Endodermal cell (in vitro differentiated cells): Measurements from ENCODE around the gene RXRA. TPM values are rescaled to one million over a fixed set of nuclear protein-coding genes. Genes with fewer than 3 reads are reported as not detected.

ENCODE experiments used
- DNase-seq: peaks from one replicate; pipeline ENCODE4 v3.0.0-alpha.2; 2017
- H3K27ac ChIP-seq: 2 replicates; pipeline ENCODE4 v1.5.1; 2013; ENCODE audit warnings: mild to moderate bottlenecking, low read depth, low read length, moderate library complexity
- H3K27me3 ChIP-seq: 2 replicates; pipeline ENCODE4 v1.6.1; 2013; ENCODE audit warnings: mild to moderate bottlenecking, low read length, moderate library complexity; ENCODE audit not compliant: insufficient read depth, control insufficient read depth, poor library complexity, severe bottlenecking
- H3K36me3 ChIP-seq: 2 replicates; pipeline ENCODE4 v1.7.0; 2013; ENCODE audit warnings: mild to moderate bottlenecking, low read length, moderate library complexity; ENCODE audit not compliant: control insufficient read depth, insufficient read depth
- H3K4me1 ChIP-seq: one replicate; pipeline ENCODE4 v1.7.0; 2013; ENCODE audit warnings: low read length; ENCODE audit not compliant: control insufficient read depth, insufficient read depth
- H3K4me3 ChIP-seq: 2 replicates; pipeline ENCODE4 v1.5.1; 2013; ENCODE audit warnings: mild to moderate bottlenecking, low read length, moderate library complexity
- H3K9ac ChIP-seq: 2 replicates; pipeline ENCODE4 v1.6.1; 2013; ENCODE audit warnings: mild to moderate bottlenecking, low read length, moderate library complexity; ENCODE audit not compliant: poor library complexity, severe bottlenecking; ENCODE audit errors: extremely low read depth
- H3K9me3 ChIP-seq: 2 replicates; pipeline ENCODE4 v1.6.1; 2013; ENCODE audit warnings: mild to moderate bottlenecking, low read length, moderate library complexity; ENCODE audit not compliant: control insufficient read depth
- H3K27ac Mint-ChIP-seq: 2 replicates; pipeline ENCODE4 v1.8.0; 2020; ENCODE audit warnings: mixed read lengths
- H3K27me3 Mint-ChIP-seq: 2 replicates; pipeline ENCODE4 v1.8.0; 2021; ENCODE audit warnings: mild to moderate bottlenecking, mixed read lengths; ENCODE audit not compliant: insufficient read depth
- H3K36me3 Mint-ChIP-seq: 2 replicates; pipeline ENCODE4 v1.8.0; 2020; ENCODE audit warnings: low read depth, mixed read lengths
- H3K4me1 Mint-ChIP-seq: 2 replicates; pipeline ENCODE4 v1.8.0; 2020; ENCODE audit warnings: mixed read lengths
- H3K4me3 Mint-ChIP-seq: 2 replicates; pipeline ENCODE4 v1.8.0; 2020; ENCODE audit warnings: mild to moderate bottlenecking, moderate library complexity, mixed read lengths
- H3K9me3 Mint-ChIP-seq: 2 replicates; pipeline ENCODE4 v1.8.0; 2020; ENCODE audit warnings: mild to moderate bottlenecking, mixed read lengths
- CTCF ChIP-seq: fragments of 200-600 bp; sonication (generic); conservative IDR thresholded peaks from 2 replicates; pipeline ENCODE4 v1.5.0; 2021; ENCODE audit warnings: antibody characterized with exemption, mild to moderate bottlenecking
- WGBS, 2 experiments: methylation state at CpG; one replicate each; pipeline versions ENCODE4 v1.1.5 to v1.1.7; 2013; ENCODE audit warnings: missing lambda C conversion rate in 2 of 2, mixed read lengths in 1 of 2; ENCODE audit not compliant: insufficient coverage in 1 of 2, insufficient read length in 1 of 2; 5-methylcytosine and 5-hydroxymethylcytosine counted together
- total RNA-seq, 2 donors: library from RNA; stranded (reverse); fragmentation: NEBNext Ultra II Directional in 1 of 2; extraction: Animal tissue kit (Norgen Biotek cat#: 25700) in 1 of 2; gene quantifications; 2 replicates in 1 of 2; 3 replicates in 1 of 2; pipeline ENCODE4 v1.2.1, GENCODE V29; 2021

The RXRA gene
- total RNA-seq, 2 donors from 2014 or later = 58.3 to 70.6 TPM

- Histone ChIP-seq H3K4me1 (no peaks in the 10 kb centered on the region), H3K27me3 (no peaks in the 10 kb centered on the region), H3K9ac (no peak overlapping the region), H3K27ac (no peak overlapping the region), H3K36me3 (no peaks in the 10 kb centered on the region), H3K9me3 (no peaks in the 10 kb centered on the region), H3K4me3 (no peak overlapping the region)
- Mint-ChIP-seq H3K9me3 (no peaks in the 10 kb centered on the region), H3K36me3 (no peaks in the 10 kb centered on the region), H3K4me1 (no peaks in the 10 kb centered on the region), H3K27me3 (no peaks in the 10 kb centered on the region), H3K27ac (no peak overlapping the region), H3K4me3 (no peak overlapping the region)
- TF ChIP-seq CTCF = no peak
- WGBS, 2 experiments = 92 to 96% methylated on average over 5 to 7 of the region's 7 CpGs
- no peak for DNase-seq
These were observed 155.5 kb downstream of the RXRA start for GRCh38 chr9:134481762-134482161.

GRCh38 chr9:134482226-134482625, 156.0 kb downstream of the RXRA start:
- no peaks in the 10 kb centered on the region for H3K4me1 ChIP-seq
- Mint-ChIP-seq H3K36me3 (no peaks in the 10 kb centered on the region), H3K27me3 (no peaks in the 10 kb centered on the region), H3K4me3 (no peak overlapping the region), H3K9me3 (no peaks in the 10 kb centered on the region), H3K27ac (no peak overlapping the region), H3K4me1 (no peaks in the 10 kb centered on the region)
- H3K9me3 ChIP-seq = no peaks in the 10 kb centered on the region
- no peak overlapping the region for H3K27ac ChIP-seq
- no peak overlapping the region for H3K9ac ChIP-seq
- TF ChIP-seq CTCF = peak; percentile 24
- DNase-seq = no peak
- H3K27me3 ChIP-seq = no peaks in the 10 kb centered on the region
- no peak overlapping the region for H3K4me3 ChIP-seq
- H3K36me3 ChIP-seq = no peaks in the 10 kb centered on the region
- 89 to 90% methylated on average over 8 to 10 of the region's 10 CpGs for WGBS, 2 experiments

DNA sequence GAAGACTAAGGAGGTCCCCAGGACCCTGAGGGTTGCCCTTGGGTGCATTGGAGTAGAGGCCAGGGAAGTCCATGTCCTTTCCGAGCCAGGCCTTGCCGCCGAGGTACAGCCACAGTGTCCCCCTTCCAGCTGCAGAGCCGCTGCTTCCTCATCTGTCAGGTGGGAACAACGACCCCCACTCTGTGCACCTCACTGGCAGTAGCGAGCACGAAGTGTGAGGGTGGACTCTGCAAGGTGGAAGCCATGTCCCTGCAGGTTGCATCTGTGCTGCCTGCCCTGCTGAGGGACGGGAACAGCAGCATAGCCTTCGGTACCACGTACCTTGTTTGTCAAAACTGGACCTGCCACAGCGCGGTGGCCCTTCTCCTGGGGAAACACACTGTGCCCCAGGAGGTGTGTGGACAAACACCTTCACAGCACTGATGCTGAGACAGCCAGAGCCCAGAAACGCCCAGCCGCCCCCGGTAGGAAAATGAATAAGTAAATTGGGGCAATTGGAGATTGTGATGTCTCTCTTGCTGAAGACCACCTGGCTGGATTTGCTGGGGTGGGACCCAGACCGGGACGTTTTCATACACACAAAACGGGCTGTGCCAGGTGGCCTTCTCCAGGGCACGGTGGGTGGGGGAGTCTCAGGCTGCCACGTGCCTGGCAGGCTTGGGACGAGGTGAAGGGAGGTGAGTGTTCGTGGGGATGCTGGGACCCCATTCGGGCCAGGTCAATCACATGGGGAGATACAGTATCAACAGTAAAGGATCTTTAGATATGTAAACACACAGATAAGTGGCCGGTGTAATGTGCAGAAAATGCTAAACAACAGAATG, 157.3 kb downstream of the RXRA start:
- Mint-ChIP-seq H3K27me3 (no peaks in the 10 kb centered on the region), H3K4me1 (no peaks in the 10 kb centered on the region), H3K4me3 (no peak overlapping the region), H3K27ac (no peak overlapping the region), H3K36me3 (no peaks in the 10 kb centered on the region), H3K9me3 (no peaks in the 10 kb centered on the region)
- no peaks in the 10 kb centered on the region for H3K9me3 ChIP-seq
- H3K27me3 ChIP-seq = no peaks in the 10 kb centered on the region
- DNase-seq = no peak
- H3K9ac ChIP-seq = no peak overlapping the region
- H3K36me3 ChIP-seq = no peaks in the 10 kb centered on the region
- TF ChIP-seq CTCF = no peak
- no peaks in the 10 kb centered on the region for H3K4me1 ChIP-seq
- 92% methylated on average over 20 to 24 of the region's 24 CpGs for WGBS, 2 experiments
- H3K4me3 ChIP-seq = no peak overlapping the region
- no peak overlapping the region for H3K27ac ChIP-seq
